SW 1271 (cell line): ENCODE measurements around the gene PPDPF.

Experiments used
- DNase-seq, 2 experiments: peaks; one replicate each; lab custom pipeline; 2025; lab: John Stamatoyannopoulos, UW

The PPDPF gene

GRCh38 chr20:63522091-63522868 lies 1.7 kb downstream of the PPDPF start:
- no peak for DNase-seq

- DNase-seq, result no peak
These were observed 2.5 kb downstream of the PPDPF start for GRCh38 chr20:63522981-63523611.

GRCh38 chr20:63525185-63525584 lies 4.6 kb downstream of the PPDPF start:
- DNase-seq, result peak in 1 of 2 experiments; percentile 29

- no peak for DNase-seq
These were observed 5.4 kb downstream of the PPDPF start for GRCh38 chr20:63525971-63526370.

- DNase-seq, result no peak
These were observed 6.6 kb downstream of the PPDPF start for GRCh38 chr20:63527184-63527583.

GRCh38 chr20:63529180-63529860 lies 8.8 kb downstream of the PPDPF start:
- DNase-seq, result no peak

- DNase-seq, result no peak
These were observed 9.6 kb downstream of the PPDPF start for GRCh38 chr20:63529861-63530787.

- DNase-seq, result no peak
These were observed 10.2 kb downstream of the PPDPF start for GRCh38 chr20:63530788-63531160.

GRCh38 chr20:63531686-63532448 lies 11.3 kb downstream of the PPDPF start:
- DNase-seq, result no peak

- no peak for DNase-seq
These were observed 11.9 kb downstream of the PPDPF start for GRCh38 chr20:63532449-63532971.

GRCh38 chr20:63533388-63533787 lies 12.8 kb downstream of the PPDPF start:
- no peak for DNase-seq

GRCh38 chr20:63533871-63534393 lies 13.4 kb downstream of the PPDPF start:
- DNase-seq, result no peak

- no peak for DNase-seq
These were observed 13.9 kb downstream of the PPDPF start for GRCh38 chr20:63534427-63534830.

- DNase-seq, result no peak
These were observed 14.5 kb downstream of the PPDPF start for GRCh38 chr20:63534831-63535651.

GRCh38 chr20:63536241-63536977 lies 15.8 kb downstream of the PPDPF start:
- DNase-seq, result no peak

GRCh38 chr20:63536997-63537524 lies 16.5 kb downstream of the PPDPF start, which contains the start of gene PTK6:
TSS of gene PTK6 (minus strand) at chr20:63537376. CDS start at chr20:63537314, 62 bp downstream.
- no peak for DNase-seq

GRCh38 chr20:63537525-63538203 lies 17.1 kb downstream of the PPDPF start:
- DNase-seq, result peak; percentile 83 to 88
